Glutamatergic neuron (in vitro differentiated cells): ENCODE results near the gene LIMS2. TPM values are rescaled to one million over a fixed set of nuclear protein-coding genes. Genes with fewer than 3 reads are reported as not detected.

Experiments used
- DNase-seq: peaks from one replicate; pipeline ENCODE4 v3.0.0; 2022
- H3K27ac Mint-ChIP-seq: one replicate; pipeline ENCODE4 v1.8.0; 2020; ENCODE audit warnings: mild to moderate bottlenecking, mixed read lengths, inconsistent platforms; ENCODE audit not compliant: unreplicated experiment
- H3K27me3 Mint-ChIP-seq: one replicate; pipeline ENCODE4 v1.8.0; 2020; ENCODE audit warnings: mild to moderate bottlenecking, moderate library complexity, mixed read lengths, inconsistent platforms; ENCODE audit not compliant: unreplicated experiment
- H3K36me3 Mint-ChIP-seq: one replicate; pipeline ENCODE4 v1.8.0; 2020; ENCODE audit warnings: mild to moderate bottlenecking, mixed read lengths, inconsistent platforms; ENCODE audit not compliant: unreplicated experiment
- H3K4me1 Mint-ChIP-seq: one replicate; pipeline ENCODE4 v1.8.0; 2020; ENCODE audit warnings: mild to moderate bottlenecking, low read depth, mixed read lengths, inconsistent platforms; ENCODE audit not compliant: unreplicated experiment
- H3K4me3 Mint-ChIP-seq: one replicate; pipeline ENCODE4 v1.8.0; 2020; ENCODE audit warnings: mild to moderate bottlenecking, mixed read lengths, inconsistent platforms; ENCODE audit not compliant: unreplicated experiment
- H3K9me3 Mint-ChIP-seq: one replicate; pipeline ENCODE4 v1.8.0; 2020; ENCODE audit warnings: mild to moderate bottlenecking, moderate library complexity, mixed read lengths, inconsistent platforms; ENCODE audit not compliant: unreplicated experiment
- total RNA-seq: library from RNA; stranded (reverse); fragmentation: NEBNext Ultra II Directional; extraction: Animal tissue kit (Norgen Biotek cat#: 25700); gene quantifications from one replicate; pipeline ENCODE4 v1.2.1, GENCODE V29; 2021; ENCODE audit not compliant: unreplicated experiment
- TF ChIP-seq, protein P1 (sequence below): fragments of 200-600 bp; sonication (generic); IDR thresholded peaks from one replicate; pipeline ENCODE4 v1.5.0; 2021; ENCODE audit not compliant: partially characterized antibody, unreplicated experiment

The LIMS2 gene
- total RNA-seq, 1 donor from 2014 or later: 0.29 TPM

DNA sequence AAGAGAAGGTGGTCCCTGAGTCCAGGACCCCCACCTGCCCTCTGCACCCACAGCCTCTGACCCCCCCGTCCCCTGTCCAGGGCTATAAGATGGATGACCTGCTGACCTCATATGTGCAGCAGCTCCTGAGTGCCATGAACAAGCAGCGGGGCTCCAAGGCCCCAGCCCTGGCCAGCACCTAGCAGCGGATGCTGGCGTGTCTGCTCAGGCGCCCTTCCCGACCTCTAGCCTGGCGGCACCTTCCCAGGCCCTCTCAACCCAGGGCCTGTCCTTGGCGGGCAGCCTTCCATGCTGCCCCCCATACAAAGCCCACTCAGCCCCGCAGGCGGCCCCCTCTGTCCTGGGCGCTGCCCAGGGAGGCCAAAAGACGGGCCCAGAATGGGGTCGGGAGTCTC, 38.1 kb downstream of the LIMS2 start:
- no peaks in the 10 kb centered on the region for H3K36me3 Mint-ChIP-seq
- peaks cover 1% of the 10 kb centered on the region for H3K27me3 Mint-ChIP-seq
- no peak overlapping the region for H3K27ac Mint-ChIP-seq
- DNase-seq: no peak
- H3K4me3 Mint-ChIP-seq: no peak overlapping the region
- TF ChIP-seq, protein P1, sequence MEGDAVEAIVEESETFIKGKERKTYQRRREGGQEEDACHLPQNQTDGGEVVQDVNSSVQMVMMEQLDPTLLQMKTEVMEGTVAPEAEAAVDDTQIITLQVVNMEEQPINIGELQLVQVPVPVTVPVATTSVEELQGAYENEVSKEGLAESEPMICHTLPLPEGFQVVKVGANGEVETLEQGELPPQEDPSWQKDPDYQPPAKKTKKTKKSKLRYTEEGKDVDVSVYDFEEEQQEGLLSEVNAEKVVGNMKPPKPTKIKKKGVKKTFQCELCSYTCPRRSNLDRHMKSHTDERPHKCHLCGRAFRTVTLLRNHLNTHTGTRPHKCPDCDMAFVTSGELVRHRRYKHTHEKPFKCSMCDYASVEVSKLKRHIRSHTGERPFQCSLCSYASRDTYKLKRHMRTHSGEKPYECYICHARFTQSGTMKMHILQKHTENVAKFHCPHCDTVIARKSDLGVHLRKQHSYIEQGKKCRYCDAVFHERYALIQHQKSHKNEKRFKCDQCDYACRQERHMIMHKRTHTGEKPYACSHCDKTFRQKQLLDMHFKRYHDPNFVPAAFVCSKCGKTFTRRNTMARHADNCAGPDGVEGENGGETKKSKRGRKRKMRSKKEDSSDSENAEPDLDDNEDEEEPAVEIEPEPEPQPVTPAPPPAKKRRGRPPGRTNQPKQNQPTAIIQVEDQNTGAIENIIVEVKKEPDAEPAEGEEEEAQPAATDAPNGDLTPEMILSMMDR: no peak
- H3K9me3 Mint-ChIP-seq: no peaks in the 10 kb centered on the region
- H3K4me1 Mint-ChIP-seq: peaks cover 1% of the 10 kb centered on the region

DNA sequence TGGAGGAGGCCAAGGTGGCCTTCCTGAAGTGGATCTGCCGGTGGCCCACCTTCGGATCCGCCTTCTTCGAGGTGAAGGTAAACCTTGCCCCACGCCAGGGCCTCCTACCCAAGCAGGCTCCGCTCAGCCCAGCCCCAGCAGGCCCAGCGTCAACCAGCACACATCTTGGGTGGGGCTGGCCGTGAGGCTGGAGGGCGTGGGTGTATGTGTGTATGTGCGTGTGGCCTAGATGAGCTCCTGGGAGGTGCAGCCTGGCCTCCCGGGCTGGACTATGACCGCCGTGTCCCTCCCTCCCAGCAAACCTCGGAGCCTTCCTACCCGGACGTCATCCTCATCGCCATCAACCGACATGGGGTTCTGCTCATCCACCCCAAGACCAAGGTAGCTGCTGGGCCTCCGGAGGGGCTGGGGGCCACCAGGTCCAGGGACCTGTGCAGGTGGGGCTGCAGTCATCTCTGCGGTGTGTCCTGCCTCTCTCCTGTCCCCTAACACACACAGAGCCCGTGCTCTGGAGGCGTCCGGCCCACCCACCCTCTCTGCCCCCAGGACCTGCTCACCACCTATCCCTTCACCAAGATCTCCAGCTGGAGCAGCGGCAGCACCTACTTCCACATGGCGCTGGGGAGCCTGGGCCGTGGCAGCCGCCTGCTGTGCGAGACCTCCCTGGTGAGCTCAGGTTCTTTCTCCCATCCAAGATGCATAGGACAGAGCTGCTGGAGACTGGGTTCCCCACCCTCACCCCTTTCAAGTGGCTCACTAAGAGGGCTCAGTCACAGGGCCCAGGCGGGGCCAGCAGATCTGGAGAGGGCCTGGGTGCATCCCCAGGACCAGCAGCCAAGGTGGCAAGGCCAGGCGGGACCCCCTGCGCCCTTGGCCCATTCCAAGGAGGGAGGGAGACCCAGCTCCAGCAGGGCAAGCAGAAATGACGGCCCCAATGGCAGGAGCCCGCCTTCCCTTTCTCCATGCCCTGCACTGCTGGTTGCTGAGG, 38.8 kb downstream of the LIMS2 start:
- Mint-ChIP-seq H3K27me3 (peaks cover 1% of the 10 kb centered on the region), H3K36me3 (no peaks in the 10 kb centered on the region), H3K4me1 (peaks cover 1% of the 10 kb centered on the region), H3K9me3 (no peaks in the 10 kb centered on the region), H3K4me3 (no peak overlapping the region), H3K27ac (no peak overlapping the region)
- TF ChIP-seq, protein P1: no peak
- no peak for DNase-seq

DNA sequence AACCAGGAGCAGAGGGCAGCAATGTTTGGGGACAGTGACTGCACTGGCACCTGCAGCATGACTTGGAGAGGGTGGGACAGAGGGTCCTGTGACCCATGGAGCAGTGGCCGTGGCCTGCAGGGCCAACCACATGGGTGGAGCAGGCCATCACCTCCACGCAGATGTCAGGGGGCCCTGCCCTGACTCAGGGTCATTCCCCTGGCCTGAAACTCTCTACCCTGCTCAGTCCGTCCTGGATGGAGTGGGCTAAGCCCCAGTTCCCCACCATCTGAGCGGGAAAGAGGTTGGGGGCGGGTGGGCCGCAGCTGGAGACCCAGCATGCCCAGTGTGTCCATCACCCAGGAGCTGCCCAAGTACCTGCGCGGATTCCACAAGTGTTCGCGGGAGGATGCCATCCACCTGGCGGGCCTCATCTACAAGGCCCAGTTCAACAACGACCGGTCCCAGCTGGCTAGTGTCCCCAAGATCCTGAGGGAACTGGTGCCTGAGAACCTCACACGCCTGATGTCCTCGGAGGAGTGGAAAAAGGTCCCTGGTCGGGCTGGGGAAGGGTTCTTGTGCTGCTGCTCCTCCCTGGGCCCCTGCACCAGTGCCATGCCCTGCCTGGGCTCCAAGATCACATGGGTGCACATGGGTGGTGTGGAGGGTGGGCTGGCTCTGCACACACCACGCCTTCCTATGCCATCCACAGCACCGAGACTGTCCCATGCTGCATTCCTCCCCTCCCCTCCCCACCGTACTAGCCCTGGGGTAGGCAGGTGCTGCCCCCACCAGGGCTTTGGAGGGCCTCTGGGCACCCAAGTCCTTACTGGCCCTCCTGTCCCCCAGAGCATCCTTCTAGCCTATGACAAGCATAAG, 39.7 kb downstream of the LIMS2 start:
- no peaks in the 10 kb centered on the region for H3K9me3 Mint-ChIP-seq
- no peak overlapping the region for H3K4me3 Mint-ChIP-seq
- DNase-seq: no peak
- peaks cover 1% of the 10 kb centered on the region for H3K27me3 Mint-ChIP-seq
- peaks cover 1% of the 10 kb centered on the region for H3K4me1 Mint-ChIP-seq
- H3K27ac Mint-ChIP-seq: no peak overlapping the region
- H3K36me3 Mint-ChIP-seq: no peaks in the 10 kb centered on the region
- TF ChIP-seq, protein P1: no peak

GRCh38 chr2:127634626-127635379, 40.5 kb downstream of the LIMS2 start:
- Mint-ChIP-seq H3K4me3 (no peak overlapping the region), H3K27ac (no peak overlapping the region), H3K4me1 (peaks cover 1% of the 10 kb centered on the region), H3K9me3 (no peaks in the 10 kb centered on the region), H3K27me3 (peaks cover 1% of the 10 kb centered on the region), H3K36me3 (no peaks in the 10 kb centered on the region)
- DNase-seq: no peak
- TF ChIP-seq, protein P1: no peak
